ENCODE results near the gene GLRA1. TPM values are rescaled to one million over a fixed set of nuclear protein-coding genes. Genes with fewer than 3 reads are reported as not detected.
A peak's percentile ranks its signal among the peaks of the same experiment; 100 is the strongest.

Gene GLRA1
- total RNA-seq (ENCODE audit: insufficient read depth, low replicate concordance), result not detected

GRCh38 chr5:151924564-151925301, at the start of gene GLRA1:
TSS of gene GLRA1 (minus strand) at chr5:151924851. CDS start at chr5:151924549, 302 bp downstream.
- DNase-seq (ENCODE audit: low spot score), result peak; percentile 64

DNA sequence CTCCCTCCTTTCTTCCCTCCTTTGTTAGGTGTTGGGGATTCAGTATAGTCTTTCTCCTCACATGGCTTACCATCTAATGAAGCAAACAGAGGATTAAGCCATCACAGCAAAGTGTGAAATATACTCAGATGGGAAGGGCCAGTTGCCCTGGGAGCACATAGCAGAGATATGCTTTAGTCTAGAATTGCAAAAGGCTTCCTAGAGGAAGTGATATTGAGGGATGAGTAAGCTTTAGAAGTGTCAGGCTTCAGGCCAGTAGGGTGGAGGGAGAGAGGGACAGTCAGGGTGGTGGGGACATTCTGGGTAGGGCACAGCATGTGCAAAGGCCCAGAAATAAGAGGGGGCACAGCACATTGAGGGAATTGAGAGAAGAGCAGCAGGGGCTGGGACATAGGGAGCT, 46.2 kb upstream of the GLRA1 start:
- no peak for DNase-seq (ENCODE audit: low spot score)

GRCh38 chr5:151967865-151968264, 43.2 kb upstream of the GLRA1 start:
- DNase-seq (ENCODE audit: low spot score), result no peak

- no peak for DNase-seq (ENCODE audit: low spot score)
Observed at GRCh38 chr5:151966046-151966445, 41.4 kb upstream of the GLRA1 start.

DNA sequence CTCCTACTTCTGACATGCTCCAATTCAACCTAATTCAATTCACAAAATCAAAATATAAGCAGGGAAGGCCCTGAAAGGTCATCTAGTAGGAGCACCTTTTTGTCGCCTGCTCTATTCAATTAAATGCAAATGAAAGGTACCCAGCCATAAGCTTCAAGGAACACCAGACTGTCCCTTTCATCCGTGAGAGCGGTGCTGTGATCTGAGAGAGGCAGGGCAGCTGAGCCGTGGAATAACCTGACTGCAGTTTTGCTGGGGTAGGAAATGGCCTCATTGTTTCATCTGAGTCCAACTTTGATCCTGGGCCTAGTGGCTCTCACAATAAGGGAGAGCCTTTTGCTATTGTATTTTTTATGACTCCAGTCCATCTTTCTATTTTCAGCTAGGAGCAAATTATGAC, 39.8 kb upstream of the GLRA1 start:
- DNase-seq (ENCODE audit: low spot score), result no peak

DNA sequence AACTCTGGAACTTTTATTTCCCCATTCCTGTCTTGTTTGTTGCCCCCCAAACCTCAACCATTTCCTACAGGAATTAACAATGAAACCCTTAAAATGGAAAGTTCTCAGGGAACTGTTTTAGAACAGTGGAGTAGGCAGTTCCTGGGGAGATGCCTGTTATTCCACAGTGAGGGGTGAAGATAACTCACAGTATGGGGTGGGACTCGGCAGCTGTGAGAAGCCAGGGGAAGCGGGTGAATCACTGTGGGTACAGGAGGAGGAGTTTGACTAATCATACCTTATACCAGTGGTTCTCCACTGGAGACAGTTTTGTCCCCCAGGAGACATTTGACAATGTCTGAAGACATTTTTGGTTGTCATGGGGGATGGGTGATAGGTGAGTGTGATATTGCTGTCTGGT, 36.9 kb upstream of the GLRA1 start:
- no peak for DNase-seq (ENCODE audit: low spot score)

DNA sequence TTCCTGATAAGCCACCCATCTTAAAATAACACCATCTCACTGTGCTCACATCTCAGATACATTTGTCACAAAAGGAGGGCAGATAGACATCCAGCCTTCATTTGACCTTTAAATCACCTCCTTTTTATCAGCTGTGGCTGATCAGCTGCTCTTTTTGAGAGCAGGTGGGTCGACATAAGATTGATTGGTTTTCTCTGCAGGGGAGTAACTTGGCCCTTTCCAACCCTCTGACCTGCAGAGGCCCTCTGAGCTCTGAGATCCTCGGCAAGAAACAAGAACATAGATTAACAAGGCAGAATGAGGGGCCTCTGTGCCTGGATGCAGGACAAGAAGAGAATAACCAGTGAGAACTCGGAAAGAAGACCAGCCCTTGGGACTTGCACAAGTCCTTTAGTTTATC, 33.5 kb upstream of the GLRA1 start:
- no peak for DNase-seq (ENCODE audit: low spot score)

DNA sequence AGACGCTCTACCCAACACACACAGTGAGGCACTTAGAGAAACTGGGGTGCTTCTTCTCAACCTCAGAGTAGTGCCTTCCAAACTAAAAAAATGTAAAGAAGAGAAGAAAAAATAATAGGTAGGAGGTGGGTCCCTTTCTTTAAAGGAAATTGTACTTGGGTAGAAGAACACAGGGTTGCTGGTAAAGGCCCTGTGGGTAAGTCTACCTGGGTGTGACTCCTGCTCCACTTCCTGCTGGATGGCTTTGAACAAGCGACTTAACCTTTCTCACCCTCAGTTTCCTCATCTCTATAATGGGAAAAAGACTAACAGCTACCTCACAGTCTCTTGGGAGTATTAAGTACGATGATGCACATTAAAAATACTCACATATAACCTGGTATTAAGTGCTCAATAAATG, 32.1 kb upstream of the GLRA1 start:
- no peak for DNase-seq (ENCODE audit: low spot score)

- DNase-seq (ENCODE audit: low spot score), result peak; percentile 86
Observed at GRCh38 chr5:151954255-151954654, 29.6 kb upstream of the GLRA1 start.

- DNase-seq (ENCODE audit: low spot score), result no peak
Observed at GRCh38 chr5:151953833-151954232, 29.2 kb upstream of the GLRA1 start.

- DNase-seq (ENCODE audit: low spot score), result no peak
Observed at GRCh38 chr5:151952238-151952637, 27.6 kb upstream of the GLRA1 start.

DNA sequence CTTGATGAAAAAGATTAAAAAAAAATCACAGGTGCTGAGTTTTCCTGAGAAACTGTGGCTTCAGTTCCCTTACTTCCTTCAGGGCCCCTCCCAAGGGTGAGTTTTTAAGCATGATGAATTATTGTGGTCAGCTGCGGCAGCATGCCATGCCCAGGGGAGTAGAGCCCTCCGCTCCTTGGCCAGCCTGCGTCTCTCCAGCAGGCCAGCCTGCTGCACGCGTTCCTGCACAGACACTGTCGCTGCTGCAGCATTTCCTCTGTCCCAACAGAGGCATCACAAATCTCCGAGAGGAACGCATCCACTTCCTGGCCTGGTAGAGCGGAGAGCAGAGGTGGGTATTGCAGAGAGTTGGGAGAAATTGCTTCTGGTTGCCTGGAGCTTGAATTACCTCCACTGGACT, 26.1 kb upstream of the GLRA1 start:
- no peak for DNase-seq (ENCODE audit: low spot score)

GRCh38 chr5:151949701-151950308, 25.2 kb upstream of the GLRA1 start:
- no peak for DNase-seq (ENCODE audit: low spot score)

DNA sequence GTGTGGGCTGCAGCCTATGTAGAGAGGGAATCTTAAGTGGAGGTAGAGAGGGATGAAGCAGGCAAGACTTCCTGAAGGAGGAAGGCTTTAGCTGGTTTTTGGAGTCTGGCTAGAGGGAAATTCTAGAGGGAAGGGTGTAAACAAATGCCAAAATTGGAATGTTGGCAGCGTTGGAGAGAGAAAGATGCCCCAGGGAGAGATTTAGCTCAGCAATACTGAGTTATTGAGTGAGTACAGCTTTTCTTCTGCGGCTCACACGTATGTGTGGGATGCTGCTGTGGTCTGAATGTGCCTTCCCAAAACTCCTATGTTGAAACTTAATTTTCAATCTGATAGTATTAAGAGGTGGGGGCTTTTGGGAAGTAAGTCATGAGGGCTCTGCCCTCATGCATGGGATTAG, 24.5 kb upstream of the GLRA1 start:
- no peak for DNase-seq (ENCODE audit: low spot score)

GRCh38 chr5:151947931-151948608, 23.4 kb upstream of the GLRA1 start:
- DNase-seq (ENCODE audit: low spot score), result peak; percentile 88

DNA sequence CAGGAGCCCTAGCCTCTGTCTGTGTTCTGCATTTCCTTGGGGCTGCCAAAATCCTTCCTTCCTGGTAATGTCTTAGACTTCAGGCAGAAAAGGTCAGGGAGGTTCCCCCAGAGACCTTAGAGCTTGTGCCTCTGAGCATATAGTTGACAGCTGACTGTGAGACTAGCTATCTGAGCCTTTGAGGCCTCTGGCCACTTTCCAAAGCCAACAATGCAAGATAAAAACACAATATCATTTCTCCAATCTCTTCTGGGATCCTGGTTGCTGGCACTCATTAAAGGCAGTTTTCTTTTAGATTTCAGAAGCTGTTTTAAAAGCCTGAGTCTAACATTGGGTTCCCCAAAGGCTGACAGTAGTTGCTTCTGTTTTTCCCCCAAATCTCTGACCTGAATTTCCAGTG, 13.2 kb upstream of the GLRA1 start:
- peak; percentile 6 for DNase-seq (ENCODE audit: low spot score)

DNA sequence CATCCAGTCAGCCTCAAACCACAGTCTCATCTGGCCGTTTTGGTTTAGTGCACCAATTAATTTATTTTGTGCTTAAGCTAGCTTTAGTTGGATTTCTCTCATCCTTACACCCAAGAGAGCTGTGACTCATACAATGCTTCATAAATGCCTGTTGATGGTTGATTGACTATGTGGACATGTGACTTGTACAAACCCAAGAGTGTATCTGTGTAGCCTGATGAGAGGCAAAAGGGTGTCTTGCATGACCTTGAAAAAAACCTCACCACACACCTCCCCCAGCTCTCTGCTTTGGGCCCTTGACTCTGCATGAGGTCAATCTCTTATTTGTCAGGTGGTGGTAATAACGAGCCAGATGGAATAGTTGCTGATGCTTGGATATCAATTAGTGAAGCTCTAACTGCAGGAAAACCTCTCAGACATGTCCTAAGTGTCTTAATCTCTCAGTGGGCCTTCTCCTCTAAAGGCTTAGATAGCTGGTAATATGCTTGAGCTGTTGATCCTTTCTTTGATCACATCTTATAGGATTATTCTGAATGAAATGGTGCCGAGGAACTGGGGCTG, 10.6 kb upstream of the GLRA1 start:
- no peak for DNase-seq (ENCODE audit: low spot score)

- no peak for DNase-seq (ENCODE audit: low spot score)
Observed at GRCh38 chr5:151931260-151931659, 6.6 kb upstream of the GLRA1 start.

GRCh38 chr5:151926188-151926587, 1.5 kb upstream of the GLRA1 start:
- no peak for DNase-seq (ENCODE audit: low spot score)

- no peak for DNase-seq (ENCODE audit: low spot score)
Observed at GRCh38 chr5:151925340-151925739, 689 bp upstream of the GLRA1 start.

- no peak for DNase-seq (ENCODE audit: low spot score)
Observed at GRCh38 chr5:151923866-151924476, 680 bp downstream of the GLRA1 start.

DNA sequence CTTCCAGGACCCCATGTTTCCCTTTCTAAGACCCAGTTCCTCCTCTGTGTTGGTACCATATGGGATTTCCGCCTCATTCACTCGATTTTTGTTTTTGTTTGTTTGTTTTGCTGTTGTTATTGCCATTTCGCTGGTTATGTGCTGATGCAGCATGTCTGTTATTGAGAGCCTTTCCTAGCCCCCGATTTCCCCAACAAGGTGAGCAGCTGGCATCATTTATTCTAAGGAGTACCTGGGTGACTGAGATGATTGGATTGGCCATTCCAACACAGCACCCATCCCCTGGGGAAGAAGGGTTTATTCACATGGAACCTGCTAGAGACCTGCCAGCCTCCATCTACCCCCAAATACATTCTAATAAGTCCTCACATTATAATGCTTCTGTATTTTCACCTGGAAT, 2.7 kb downstream of the GLRA1 start:
- DNase-seq (ENCODE audit: low spot score), result no peak

Measured in umbilical cord (tissue), 2 donors.